PFSK-1 (cell line): ENCODE data around the gene STK32B.

Experiments
- POLR2AphosphoS5 ChIP-seq: IDR thresholded peaks from 2 replicates; pipeline ENCODE4 v1.6.1; 2012; ENCODE audit warnings: low read depth, mild to moderate bottlenecking, control low read depth, low read length, moderate library complexity
- SIN3A ChIP-seq: IDR thresholded peaks from 2 replicates; pipeline ENCODE4 v1.6.1; 2012; ENCODE audit warnings: mild to moderate bottlenecking, low read length, moderate library complexity, borderline replicate concordance; ENCODE audit not compliant: insufficient read depth
- TAF1 ChIP-seq: IDR thresholded peaks from 2 replicates; pipeline ENCODE4 v1.6.1; 2012; ENCODE audit warnings: low read length, control low read depth, borderline replicate concordance; ENCODE audit not compliant: insufficient read depth
- TF ChIP-seq, protein P1 (sequence below), 2 experiments: IDR thresholded peaks; 2 replicates each; pipeline versions ENCODE4 v1.6.1 to v1.8.0; 2011 to 2012; ENCODE audit warnings: low read depth in 2 of 2, low read length in 2 of 2, control low read depth in 1 of 2, inconsistent platforms in 1 of 2, mild to moderate bottlenecking in 1 of 2, moderate library complexity in 1 of 2; ENCODE audit not compliant: insufficient read depth in 1 of 2

DNA sequence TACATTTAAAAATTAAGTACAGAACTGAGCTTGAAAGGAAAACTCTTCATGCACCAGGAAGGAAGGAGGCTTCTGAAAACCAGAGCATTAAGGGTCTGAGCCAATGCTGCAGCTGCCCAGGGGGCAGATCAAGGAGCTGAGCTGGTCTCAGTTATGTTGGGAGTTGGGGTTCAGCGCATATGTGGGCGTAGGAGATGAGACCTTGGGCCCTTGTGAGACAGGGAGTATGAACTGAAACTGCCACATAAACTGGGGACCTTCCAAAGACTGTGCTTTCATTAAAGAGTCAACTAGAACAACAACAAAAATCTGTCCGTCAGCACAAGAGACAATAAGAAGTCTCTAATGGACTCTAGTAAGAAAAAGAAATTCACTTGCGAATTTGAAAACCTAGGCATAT, 226.9 kb downstream of the STK32B start:
- TF ChIP-seq POLR2AphosphoS5 = no peak
- TF ChIP-seq TAF1 = no peak
- TF ChIP-seq, protein P1, sequence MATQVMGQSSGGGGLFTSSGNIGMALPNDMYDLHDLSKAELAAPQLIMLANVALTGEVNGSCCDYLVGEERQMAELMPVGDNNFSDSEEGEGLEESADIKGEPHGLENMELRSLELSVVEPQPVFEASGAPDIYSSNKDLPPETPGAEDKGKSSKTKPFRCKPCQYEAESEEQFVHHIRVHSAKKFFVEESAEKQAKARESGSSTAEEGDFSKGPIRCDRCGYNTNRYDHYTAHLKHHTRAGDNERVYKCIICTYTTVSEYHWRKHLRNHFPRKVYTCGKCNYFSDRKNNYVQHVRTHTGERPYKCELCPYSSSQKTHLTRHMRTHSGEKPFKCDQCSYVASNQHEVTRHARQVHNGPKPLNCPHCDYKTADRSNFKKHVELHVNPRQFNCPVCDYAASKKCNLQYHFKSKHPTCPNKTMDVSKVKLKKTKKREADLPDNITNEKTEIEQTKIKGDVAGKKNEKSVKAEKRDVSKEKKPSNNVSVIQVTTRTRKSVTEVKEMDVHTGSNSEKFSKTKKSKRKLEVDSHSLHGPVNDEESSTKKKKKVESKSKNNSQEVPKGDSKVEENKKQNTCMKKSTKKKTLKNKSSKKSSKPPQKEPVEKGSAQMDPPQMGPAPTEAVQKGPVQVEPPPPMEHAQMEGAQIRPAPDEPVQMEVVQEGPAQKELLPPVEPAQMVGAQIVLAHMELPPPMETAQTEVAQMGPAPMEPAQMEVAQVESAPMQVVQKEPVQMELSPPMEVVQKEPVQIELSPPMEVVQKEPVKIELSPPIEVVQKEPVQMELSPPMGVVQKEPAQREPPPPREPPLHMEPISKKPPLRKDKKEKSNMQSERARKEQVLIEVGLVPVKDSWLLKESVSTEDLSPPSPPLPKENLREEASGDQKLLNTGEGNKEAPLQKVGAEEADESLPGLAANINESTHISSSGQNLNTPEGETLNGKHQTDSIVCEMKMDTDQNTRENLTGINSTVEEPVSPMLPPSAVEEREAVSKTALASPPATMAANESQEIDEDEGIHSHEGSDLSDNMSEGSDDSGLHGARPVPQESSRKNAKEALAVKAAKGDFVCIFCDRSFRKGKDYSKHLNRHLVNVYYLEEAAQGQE (IDR thresholded peaks at IDR 0.05; ENCODE audit: insufficient read depth in 1 of 2, low read depth in 2 of 2, low read length in 2 of 2) = no peak
- TF ChIP-seq SIN3A = no peak
